Measurements from ENCODE around the gene SARDH. TPM values are rescaled to one million over a fixed set of nuclear protein-coding genes. Genes with fewer than 3 reads are reported as not detected.
A peak's percentile ranks its signal among the peaks of the same experiment; 100 is the strongest.

SARDH gene
- total and polyA plus RNA-seq, 3 experiments from 2014 or later: 1.3 to 2.0 (median 1.8) TPM

- no peaks in the 10 kb centered on the region for H3K9me3 Mint-ChIP-seq
- ChIA-PET POLR2A (no interaction called here), CTCF (no interaction called here)
- H3K27ac Mint-ChIP-seq: peak overlapping the region in 3 of 8 donors; percentile 14 to 42 (median 24)
- Histone ChIP-seq H3K27ac (ENCODE audit: low read depth, low read length) (no peak overlapping the region), H3K4me3 (ENCODE audit: low read length) (no peak overlapping the region), H3K9me3 (ENCODE audit: low read length) (no peaks in the 10 kb centered on the region), H3K4me1 (ENCODE audit: insufficient read depth, low read length) (no peaks in the 10 kb centered on the region), H3K27me3 (ENCODE audit: insufficient read depth, low read length, poor library complexity, severe bottlenecking) (no peaks in the 10 kb centered on the region), H3K36me3 (ENCODE audit: insufficient read depth, low read length) (no peaks in the 10 kb centered on the region)
- H3K4me1 Mint-ChIP-seq: no peaks in the 10 kb centered on the region
- DNase-seq: no peak
- H3K27me3 Mint-ChIP-seq: peaks cover 0 to 6% of the 10 kb centered on the region in 2 donors
- H3K36me3 Mint-ChIP-seq: no peaks in the 10 kb centered on the region
- no peak overlapping the region for H3K4me3 Mint-ChIP-seq
Observed at GRCh38 chr9:133640580-133641395, 97.4 kb downstream of the SARDH start.

- Mint-ChIP-seq H3K27me3 (peaks cover 0 to 6% of the 10 kb centered on the region in 2 donors), H3K4me1 (no peaks in the 10 kb centered on the region), H3K27ac (peak overlapping the region in 1 of 8 donors; percentile 24), H3K9me3 (no peaks in the 10 kb centered on the region), H3K36me3 (no peaks in the 10 kb centered on the region), H3K4me3 (no peak overlapping the region)
- CTCF ChIA-PET: no interaction called here
- Histone ChIP-seq H3K27ac (ENCODE audit: low read depth, low read length) (no peak overlapping the region), H3K27me3 (ENCODE audit: insufficient read depth, low read length, poor library complexity, severe bottlenecking) (no peaks in the 10 kb centered on the region), H3K9me3 (ENCODE audit: low read length) (no peaks in the 10 kb centered on the region), H3K4me3 (ENCODE audit: low read length) (no peak overlapping the region), H3K36me3 (ENCODE audit: insufficient read depth, low read length) (no peaks in the 10 kb centered on the region), H3K4me1 (ENCODE audit: insufficient read depth, low read length) (no peaks in the 10 kb centered on the region)
- POLR2A ChIA-PET: no interaction called here
- DNase-seq: no peak
Observed at GRCh38 chr9:133640160-133640559, 98.0 kb downstream of the SARDH start.

GRCh38 chr9:133639613-133640012 is 98.5 kb downstream of the SARDH start:
- ChIA-PET POLR2A (no interaction called here), CTCF (no interaction called here)
- no peak overlapping the region for H3K27ac ChIP-seq (ENCODE audit: low read depth, low read length)
- H3K27me3 ChIP-seq (ENCODE audit: insufficient read depth, low read length, poor library complexity, severe bottlenecking): no peaks in the 10 kb centered on the region
- no peaks in the 10 kb centered on the region for H3K4me1 ChIP-seq (ENCODE audit: insufficient read depth, low read length)
- H3K36me3 ChIP-seq (ENCODE audit: insufficient read depth, low read length): no peaks in the 10 kb centered on the region
- Mint-ChIP-seq H3K27me3 (peaks cover 4 to 8% of the 10 kb centered on the region in 2 donors), H3K4me3 (no peak overlapping the region), H3K27ac (no peak overlapping the region), H3K9me3 (no peaks in the 10 kb centered on the region), H3K4me1 (no peaks in the 10 kb centered on the region), H3K36me3 (no peaks in the 10 kb centered on the region)
- DNase-seq: no peak
- no peak overlapping the region for H3K4me3 ChIP-seq (ENCODE audit: low read length)
- no peaks in the 10 kb centered on the region for H3K9me3 ChIP-seq (ENCODE audit: low read length)

- Histone ChIP-seq H3K4me3 (ENCODE audit: low read length) (no peak overlapping the region), H3K36me3 (ENCODE audit: insufficient read depth, low read length) (no peaks in the 10 kb centered on the region), H3K27me3 (ENCODE audit: insufficient read depth, low read length, poor library complexity, severe bottlenecking) (no peaks in the 10 kb centered on the region), H3K27ac (ENCODE audit: low read depth, low read length) (no peak overlapping the region), H3K4me1 (ENCODE audit: insufficient read depth, low read length) (no peaks in the 10 kb centered on the region), H3K9me3 (ENCODE audit: low read length) (no peaks in the 10 kb centered on the region)
- no peak for DNase-seq
- ChIA-PET CTCF (no interaction called here), POLR2A (no interaction called here)
- Mint-ChIP-seq H3K27ac (no peak overlapping the region), H3K4me1 (no peaks in the 10 kb centered on the region), H3K27me3 (peaks cover 4 to 8% of the 10 kb centered on the region in 2 donors), H3K4me3 (no peak overlapping the region), H3K36me3 (no peaks in the 10 kb centered on the region), H3K9me3 (no peaks in the 10 kb centered on the region)
Observed at GRCh38 chr9:133638711-133639110, 99.4 kb downstream of the SARDH start.

GRCh38 chr9:133638076-133638475 is 100.1 kb downstream of the SARDH start:
- CTCF ChIA-PET: no interaction called here

GRCh38 chr9:133637451-133638055 is 100.6 kb downstream of the SARDH start:
- no peak overlapping the region for H3K27ac ChIP-seq (ENCODE audit: low read depth, low read length)
- no peak for DNase-seq
- no peaks in the 10 kb centered on the region for H3K27me3 ChIP-seq (ENCODE audit: insufficient read depth, low read length, poor library complexity, severe bottlenecking)
- no peaks in the 10 kb centered on the region for H3K4me1 Mint-ChIP-seq
- H3K27me3 Mint-ChIP-seq: peaks cover 4 to 8% of the 10 kb centered on the region in 2 donors
- CTCF ChIA-PET: no interaction called here
- H3K4me3 Mint-ChIP-seq: no peak overlapping the region
- H3K9me3 ChIP-seq (ENCODE audit: low read length): no peaks in the 10 kb centered on the region
- H3K4me1 ChIP-seq (ENCODE audit: insufficient read depth, low read length): no peaks in the 10 kb centered on the region
- no peak overlapping the region for H3K4me3 ChIP-seq (ENCODE audit: low read length)
- no peak overlapping the region for H3K27ac Mint-ChIP-seq
- POLR2A ChIA-PET: no interaction called here
- no peaks in the 10 kb centered on the region for H3K36me3 ChIP-seq (ENCODE audit: insufficient read depth, low read length)
- no peaks in the 10 kb centered on the region for H3K9me3 Mint-ChIP-seq
- no peaks in the 10 kb centered on the region for H3K36me3 Mint-ChIP-seq

More at GRCh38 chr9:133638076-133638475, 100.1 kb downstream of the SARDH start:
- Histone ChIP-seq H3K36me3 (ENCODE audit: insufficient read depth, low read length) (no peaks in the 10 kb centered on the region), H3K4me1 (ENCODE audit: insufficient read depth, low read length) (no peaks in the 10 kb centered on the region), H3K27ac (ENCODE audit: low read depth, low read length) (no peak overlapping the region), H3K9me3 (ENCODE audit: low read length) (no peaks in the 10 kb centered on the region), H3K27me3 (ENCODE audit: insufficient read depth, low read length, poor library complexity, severe bottlenecking) (no peaks in the 10 kb centered on the region), H3K4me3 (ENCODE audit: low read length) (no peak overlapping the region)
- no peak overlapping the region for H3K27ac Mint-ChIP-seq
- POLR2A ChIA-PET: no interaction called here
- peaks cover 4 to 8% of the 10 kb centered on the region in 2 donors for H3K27me3 Mint-ChIP-seq
- H3K4me3 Mint-ChIP-seq: no peak overlapping the region
- DNase-seq: no peak
- no peaks in the 10 kb centered on the region for H3K4me1 Mint-ChIP-seq
- H3K9me3 Mint-ChIP-seq: no peaks in the 10 kb centered on the region
- H3K36me3 Mint-ChIP-seq: no peaks in the 10 kb centered on the region

- POLR2A ChIA-PET: no interaction called here
- CTCF ChIA-PET: no interaction called here
- H3K27me3 ChIP-seq (ENCODE audit: insufficient read depth, low read length, poor library complexity, severe bottlenecking): no peaks in the 10 kb centered on the region
Observed at GRCh38 chr9:133636902-133637301, 101.2 kb downstream of the SARDH start.

GRCh38 chr9:133635533-133636531 is 102.3 kb downstream of the SARDH start, which contains the start of gene DBH:
DBH (plus strand) TSS chr9:133636363; CDS start chr9:133636372, 9 bp downstream.
- no peaks in the 10 kb centered on the region for H3K4me1 ChIP-seq (ENCODE audit: insufficient read depth, low read length)
- no peaks in the 10 kb centered on the region for H3K36me3 Mint-ChIP-seq
- no peaks in the 10 kb centered on the region for H3K9me3 ChIP-seq (ENCODE audit: low read length)
- H3K27ac ChIP-seq (ENCODE audit: low read depth, low read length): no peak within 1 kb of the TSS
- H3K4me1 Mint-ChIP-seq: no peaks in the 10 kb centered on the region
- H3K4me3 Mint-ChIP-seq: no peak within 1 kb of the TSS
- H3K4me3 ChIP-seq (ENCODE audit: low read length): no peak within 1 kb of the TSS
- no peak for DNase-seq
- H3K36me3 ChIP-seq (ENCODE audit: insufficient read depth, low read length): no peaks in the 10 kb centered on the region
- CTCF ChIA-PET: no interaction called here
- no peaks in the 10 kb centered on the region for H3K9me3 Mint-ChIP-seq
- H3K27ac Mint-ChIP-seq: peak within 1 kb of the TSS in 2 of 8 donors; percentile 55 to 92
- peaks cover 4 to 8% of the 10 kb centered on the region in 2 donors for H3K27me3 Mint-ChIP-seq
- POLR2A ChIA-PET: no interaction called here
- no peaks in the 10 kb centered on the region for H3K27me3 ChIP-seq (ENCODE audit: insufficient read depth, low read length, poor library complexity, severe bottlenecking)

More at GRCh38 chr9:133636902-133637301, 101.2 kb downstream of the SARDH start:
- H3K27ac ChIP-seq (ENCODE audit: low read depth, low read length): no peak overlapping the region
- peak overlapping the region in 1 of 8 donors; percentile 55 for H3K27ac Mint-ChIP-seq
- no peaks in the 10 kb centered on the region for H3K4me1 ChIP-seq (ENCODE audit: insufficient read depth, low read length)
- DNase-seq: no peak
- peaks cover 4 to 8% of the 10 kb centered on the region in 2 donors for H3K27me3 Mint-ChIP-seq
- H3K4me1 Mint-ChIP-seq: no peaks in the 10 kb centered on the region
- no peaks in the 10 kb centered on the region for H3K36me3 Mint-ChIP-seq
- no peak overlapping the region for H3K4me3 ChIP-seq (ENCODE audit: low read length)
- H3K9me3 ChIP-seq (ENCODE audit: low read length): no peaks in the 10 kb centered on the region
- H3K9me3 Mint-ChIP-seq: no peaks in the 10 kb centered on the region
- H3K36me3 ChIP-seq (ENCODE audit: insufficient read depth, low read length): no peaks in the 10 kb centered on the region
- H3K4me3 Mint-ChIP-seq: no peak overlapping the region
